Measurements from ENCODE around the gene CDH18. TPM values are rescaled to one million over a fixed set of nuclear protein-coding genes. Genes with fewer than 3 reads are reported as not detected.

The CDH18 gene
- total RNA-seq, 1 donor from 2014 or later, result not detected

GRCh38 chr5:19977099-19977498 lies 10.9 kb downstream of the CDH18 start:
- no peak for ATAC-seq (ENCODE audit: low read depth)
- peaks cover 8% of the 10 kb centered on the region for H3K9me3 Mint-ChIP-seq
- no peak for DNase-seq
- no peaks in the 10 kb centered on the region for H3K4me1 Mint-ChIP-seq
- TF ChIP-seq CTCF (IDR thresholded peaks at IDR 0.05), result no peak
- H3K27ac Mint-ChIP-seq, result no peak overlapping the region
- ChIA-PET CTCF (no interaction called here), POLR2A (no interaction called here)
- intact Hi-C loops (cut with micrococcal nuclease), result no loop called here
- no peaks in the 10 kb centered on the region for H3K36me3 Mint-ChIP-seq (ENCODE audit: low read depth)
- no peak overlapping the region for H3K4me3 Mint-ChIP-seq
- H3K27me3 Mint-ChIP-seq, result no peaks in the 10 kb centered on the region

GRCh38 chr5:19975795-19976194 lies 12.2 kb downstream of the CDH18 start:
- intact Hi-C loops (cut with micrococcal nuclease), result no loop called here
- Mint-ChIP-seq H3K36me3 (ENCODE audit: low read depth) (no peaks in the 10 kb centered on the region), H3K27ac (no peak overlapping the region), H3K4me3 (no peak overlapping the region), H3K9me3 (peaks cover 8% of the 10 kb centered on the region), H3K27me3 (no peaks in the 10 kb centered on the region), H3K4me1 (no peaks in the 10 kb centered on the region)
- no peak for TF ChIP-seq CTCF (IDR thresholded peaks at IDR 0.05)
- POLR2A ChIA-PET, result no interaction called here
- CTCF ChIA-PET, result no interaction called here
- DNase-seq (no peak), ATAC-seq (ENCODE audit: low read depth) (no peak)

- POLR2A ChIA-PET, result no interaction called here
- TF ChIP-seq CTCF (IDR thresholded peaks at IDR 0.05), result no peak
- Mint-ChIP-seq H3K4me3 (no peak overlapping the region), H3K27ac (no peak overlapping the region), H3K4me1 (no peaks in the 10 kb centered on the region), H3K9me3 (no peaks in the 10 kb centered on the region), H3K27me3 (no peaks in the 10 kb centered on the region), H3K36me3 (ENCODE audit: low read depth) (no peaks in the 10 kb centered on the region)
- ATAC-seq (ENCODE audit: low read depth), result no peak
- intact Hi-C loops (cut with micrococcal nuclease), result no loop called here
- CTCF ChIA-PET, result no interaction called here
- no peak for DNase-seq
Measured at GRCh38 chr5:19960451-19960850, 27.5 kb downstream of the CDH18 start.

GRCh38 chr5:19959830-19960384 lies 28.1 kb downstream of the CDH18 start:
- intact Hi-C loops (cut with micrococcal nuclease), result no loop called here
- TF ChIP-seq CTCF (IDR thresholded peaks at IDR 0.05), result no peak
- Mint-ChIP-seq H3K36me3 (ENCODE audit: low read depth) (no peaks in the 10 kb centered on the region), H3K27ac (no peak overlapping the region), H3K4me3 (no peak overlapping the region), H3K4me1 (no peaks in the 10 kb centered on the region), H3K27me3 (no peaks in the 10 kb centered on the region), H3K9me3 (no peaks in the 10 kb centered on the region)
- ChIA-PET POLR2A (no interaction called here), CTCF (no interaction called here)
- DNase-seq (no peak), ATAC-seq (ENCODE audit: low read depth) (no peak)

- Mint-ChIP-seq H3K36me3 (ENCODE audit: low read depth) (no peaks in the 10 kb centered on the region), H3K4me1 (no peaks in the 10 kb centered on the region), H3K27ac (no peak overlapping the region), H3K9me3 (peaks cover 3% of the 10 kb centered on the region), H3K4me3 (no peak overlapping the region), H3K27me3 (no peaks in the 10 kb centered on the region)
- CTCF ChIA-PET, result no interaction called here
- ATAC-seq (ENCODE audit: low read depth), result no peak
- intact Hi-C loops (cut with micrococcal nuclease), result no loop called here
- POLR2A ChIA-PET, result no interaction called here
- no peak for TF ChIP-seq CTCF (IDR thresholded peaks at IDR 0.05)
- DNase-seq, result no peak
Measured at GRCh38 chr5:19950897-19951296, 37.1 kb downstream of the CDH18 start.

All from activated B cell treated with CpG ODN at 0.5 μM for 24 hours (primary cell).